SU-DHL-6 (cell line): Measurements from ENCODE around the gene GATA1.

Experiments
- H2AFZ ChIP-seq: fragments of 200-600 bp; sonication (generic); 2 replicates; pipeline ENCODE4 v1.6.1; 2014; ENCODE audit warnings: low read depth, mild to moderate bottlenecking, moderate library complexity, mixed read lengths, antibody characterized with exemption, low read length; ENCODE audit not compliant: severe bottlenecking
- H3F3A ChIP-seq: fragments of 200-600 bp; shearing (Covaris generic); 2 replicates; pipeline ENCODE4 v1.6.0; 2016; ENCODE audit warnings: antibody characterized with exemption, mild to moderate bottlenecking; ENCODE audit not compliant: insufficient read depth
- H3K27ac ChIP-seq: fragments of 200-600 bp; sonication (generic); 2 replicates; pipeline ENCODE4 v1.5.1; 2016; ENCODE audit warnings: low read depth, mild to moderate bottlenecking, low read length, moderate library complexity, mixed read lengths
- H3K27me3 ChIP-seq: fragments of 200-600 bp; sonication (generic), shearing (Covaris generic); 2 replicates; pipeline ENCODE4 v1.6.0; 2014; ENCODE audit warnings: mild to moderate bottlenecking, low read length
- H3K36me3 ChIP-seq: fragments of 200-600 bp; sonication (generic); 2 replicates; pipeline ENCODE4 v1.6.1; 2014; ENCODE audit warnings: mild to moderate bottlenecking, low read length, mixed read lengths
- H3K4me2 ChIP-seq: fragments of 300-600, 200-600 bp; shearing (Covaris generic), sonication (generic); 2 replicates; pipeline ENCODE4 v1.6.0; 2014; ENCODE audit warnings: low read length, low read depth, mild to moderate bottlenecking; ENCODE audit not compliant: poor library complexity, severe bottlenecking
- H3K4me3 ChIP-seq: fragments of 200-600 bp; sonication (generic); 2 replicates; pipeline ENCODE4 v1.5.1; 2014; ENCODE audit warnings: antibody characterized with exemption, low read length, mild to moderate bottlenecking, mixed read lengths; ENCODE audit not compliant: insufficient read depth, poor library complexity, severe bottlenecking
- H3K79me2 ChIP-seq: fragments of 200-600 bp; sonication (generic); 2 replicates; pipeline ENCODE4 v1.6.1; 2014; ENCODE audit warnings: mild to moderate bottlenecking, low read length, moderate library complexity; ENCODE audit not compliant: insufficient read depth
- H3K9ac ChIP-seq: fragments of 200-600 bp; sonication (generic); 2 replicates; pipeline ENCODE4 v1.7.0; 2014; ENCODE audit warnings: mild to moderate bottlenecking, low read length
- H3K9me2 ChIP-seq: fragments of 200-600 bp; sonication (generic); replicated peaks from 2 replicates; pipeline ENCODE4 v1.6.1; 2014; ENCODE audit warnings: low read length; ENCODE audit not compliant: insufficient read depth
- H3K9me3 ChIP-seq: fragments of 200-600 bp; sonication (generic); 2 replicates; pipeline ENCODE4 v1.6.1; 2014; ENCODE audit warnings: low read length, mixed read lengths; ENCODE audit not compliant: insufficient read depth
- H4K20me1 ChIP-seq: fragments of 200-600 bp; sonication (generic); 2 replicates; pipeline ENCODE4 v1.6.1; 2014; ENCODE audit warnings: low read depth, mild to moderate bottlenecking, antibody characterized with exemption, low read length, moderate library complexity, mixed read lengths
- CTCF ChIP-seq: fragments of 200-600 bp; sonication (generic); IDR thresholded peaks from one replicate; pipeline ENCODE4 v1.5.1; 2017; ENCODE audit warnings: antibody characterized with exemption, mild to moderate bottlenecking, low read length, moderate library complexity; ENCODE audit not compliant: insufficient read depth, poor library complexity, severe bottlenecking
- EZH2phosphoT487 ChIP-seq: fragments of 200-600 bp; sonication (generic), shearing (Covaris generic); conservative IDR thresholded peaks from 2 replicates; pipeline ENCODE4 v1.6.1; 2018; ENCODE audit warnings: mild to moderate bottlenecking, antibody characterized with exemption, low read length, moderate library complexity, mixed read lengths

The GATA1 gene

DNA sequence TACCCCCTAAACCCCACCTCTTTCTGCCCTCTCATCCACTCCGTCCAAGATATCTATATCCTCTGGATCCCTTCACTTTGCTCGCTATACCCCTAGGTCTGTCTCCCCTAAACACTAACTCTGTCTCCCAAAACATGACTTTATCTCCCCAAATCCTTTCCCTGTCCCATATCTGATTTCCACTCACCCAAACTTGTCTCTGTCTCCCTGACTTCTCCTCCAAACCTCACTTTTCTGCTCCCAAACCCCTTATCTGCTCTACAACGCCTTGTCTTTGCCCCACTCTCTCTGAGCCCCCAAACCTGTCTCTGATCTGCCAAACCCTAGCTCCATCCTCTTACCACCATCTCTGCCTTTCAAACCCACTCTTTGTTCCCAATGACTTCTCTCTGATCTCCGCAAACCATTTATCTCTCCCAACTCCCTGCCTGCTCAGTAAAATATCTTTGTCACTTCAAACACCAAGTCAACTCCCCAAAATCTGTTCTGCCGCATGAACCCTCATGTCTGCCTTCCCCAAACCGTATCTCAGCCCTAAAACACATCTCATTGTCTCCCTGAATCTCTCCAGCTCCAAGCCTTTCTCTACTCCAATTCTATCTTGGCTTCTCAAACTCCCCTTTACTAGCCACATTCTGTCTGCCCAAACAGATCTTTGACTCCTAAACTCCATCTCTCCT is 575 bp downstream of the GATA1 start:
- Histone ChIP-seq H3K9me2 (no peaks in the 10 kb centered on the region), H3K4me2 (no peak overlapping the region), H3K27ac (no peak overlapping the region), H4K20me1 (no peaks in the 10 kb centered on the region), H3K79me2 (no peaks in the 10 kb centered on the region), H3K9ac (no peak overlapping the region), H3K4me3 (no peak overlapping the region), H3K9me3 (no peaks in the 10 kb centered on the region), H3K36me3 (no peaks in the 10 kb centered on the region), H3K27me3 (no peaks in the 10 kb centered on the region), H3F3A (no peaks in the 10 kb centered on the region), H2AFZ (no peak overlapping the region)
- no peak for TF ChIP-seq CTCF
- no peak for TF ChIP-seq EZH2phosphoT487

DNA sequence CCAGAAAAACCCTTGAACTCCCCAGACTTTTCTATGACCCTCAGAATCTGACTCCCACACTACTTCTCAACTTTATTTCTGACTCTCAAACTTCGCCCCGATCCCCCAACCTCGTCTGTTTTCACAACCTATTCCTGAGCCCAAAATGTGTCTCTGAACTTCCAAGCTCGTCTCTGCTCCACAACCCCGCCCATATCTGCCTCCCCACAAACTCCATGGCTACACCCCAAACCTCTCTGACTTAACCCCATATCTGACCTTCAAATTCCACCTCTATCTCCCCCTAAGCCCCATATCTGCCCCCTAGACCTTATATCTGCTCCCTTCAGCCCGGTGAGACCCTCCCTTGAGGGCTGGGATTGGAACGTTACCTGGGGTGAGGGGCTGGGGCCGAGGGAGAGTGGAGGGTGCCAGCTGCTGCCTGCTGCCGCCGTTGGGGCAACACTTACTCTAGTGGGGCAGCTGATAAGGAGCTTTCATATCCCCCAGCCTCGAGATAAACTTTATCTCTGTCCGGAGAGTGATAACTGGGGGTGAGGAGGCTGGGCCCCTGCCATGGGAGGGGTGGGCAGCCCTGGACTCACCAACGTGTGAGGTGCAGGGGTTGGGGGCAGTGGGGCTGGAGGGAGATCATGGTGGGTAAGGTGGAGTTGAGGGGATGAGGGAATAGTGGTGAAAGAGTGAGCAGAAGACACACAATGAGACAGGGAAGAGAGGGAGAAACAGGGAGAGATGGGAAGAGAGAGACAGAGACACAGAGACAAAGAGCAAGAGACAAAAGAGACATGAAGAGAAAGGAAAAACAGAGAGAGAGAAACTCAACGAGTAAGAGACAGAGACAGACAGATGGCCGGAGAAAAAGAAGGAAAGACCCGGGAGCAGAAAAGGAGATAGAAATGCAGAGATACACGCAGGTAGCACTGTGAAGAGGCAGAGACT is 1.4 kb downstream of the GATA1 start:
- Histone ChIP-seq H3K4me3 (no peak overlapping the region), H3K4me2 (no peak overlapping the region), H2AFZ (no peak overlapping the region), H3K9ac (no peak overlapping the region), H4K20me1 (no peaks in the 10 kb centered on the region), H3K27ac (no peak overlapping the region), H3K79me2 (no peaks in the 10 kb centered on the region), H3K27me3 (no peaks in the 10 kb centered on the region), H3K9me2 (no peaks in the 10 kb centered on the region), H3K36me3 (no peaks in the 10 kb centered on the region), H3F3A (no peaks in the 10 kb centered on the region), H3K9me3 (no peaks in the 10 kb centered on the region)
- TF ChIP-seq EZH2phosphoT487 (no peak), CTCF (no peak)

- Histone ChIP-seq H3K9ac (no peak overlapping the region), H3K9me3 (no peaks in the 10 kb centered on the region), H3K27me3 (no peaks in the 10 kb centered on the region), H2AFZ (no peak overlapping the region), H3K27ac (no peak overlapping the region), H3K79me2 (no peaks in the 10 kb centered on the region), H3K4me2 (no peak overlapping the region), H4K20me1 (no peaks in the 10 kb centered on the region), H3K4me3 (no peak overlapping the region), H3F3A (no peaks in the 10 kb centered on the region), H3K36me3 (no peaks in the 10 kb centered on the region), H3K9me2 (no peaks in the 10 kb centered on the region)
- TF ChIP-seq EZH2phosphoT487 (no peak), CTCF (no peak)
These were observed 3.2 kb downstream of the GATA1 start for GRCh38 chrX:48789366-48790220.
